ENCODE data around the gene CNTNAP2. TPM values are rescaled to one million over a fixed set of nuclear protein-coding genes. Genes with fewer than 3 reads are reported as not detected.

The CNTNAP2 gene
- polyA plus RNA-seq, 3 donors: 15.2 to 28.4 (median 19.5) TPM

DNA sequence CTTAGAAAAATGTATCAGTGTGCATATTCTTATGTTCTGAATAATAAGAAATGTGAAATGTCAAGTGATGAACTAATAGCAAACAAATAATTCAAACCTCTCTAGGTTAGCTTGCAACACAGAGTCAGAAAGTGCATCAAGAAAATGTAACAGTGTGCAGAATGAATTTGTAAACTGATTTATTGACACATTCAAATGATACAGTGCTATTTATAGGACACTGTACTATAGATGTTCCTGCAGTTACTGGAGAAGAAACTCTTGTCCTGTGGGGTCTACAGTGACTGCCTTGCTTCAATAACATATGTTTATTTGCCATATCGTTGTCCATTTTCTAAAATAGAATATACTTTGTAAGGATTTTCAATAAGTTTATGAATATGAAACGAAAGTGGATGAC, 639.0 kb downstream of the CNTNAP2 start:
- DNase-seq: no peak

DNA sequence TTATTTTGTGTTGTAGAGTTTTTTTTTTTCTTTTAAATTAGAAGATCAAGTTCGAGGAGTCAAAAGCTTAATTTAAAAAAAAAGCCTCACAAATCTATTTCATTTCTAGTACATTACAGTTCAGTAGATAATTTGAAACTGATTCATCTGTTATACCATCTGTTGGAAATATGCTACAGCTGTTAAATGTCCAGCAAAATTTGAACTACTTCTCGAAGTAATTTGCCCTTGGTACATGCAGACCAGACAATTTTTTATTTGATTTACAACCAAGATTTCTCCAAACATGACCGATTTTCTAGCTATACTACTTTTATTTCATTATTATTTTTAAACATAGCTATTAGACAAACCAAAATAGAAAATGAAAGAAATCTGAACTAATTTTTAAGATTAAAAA, 647.9 kb downstream of the CNTNAP2 start:
- DNase-seq: no peak

DNA sequence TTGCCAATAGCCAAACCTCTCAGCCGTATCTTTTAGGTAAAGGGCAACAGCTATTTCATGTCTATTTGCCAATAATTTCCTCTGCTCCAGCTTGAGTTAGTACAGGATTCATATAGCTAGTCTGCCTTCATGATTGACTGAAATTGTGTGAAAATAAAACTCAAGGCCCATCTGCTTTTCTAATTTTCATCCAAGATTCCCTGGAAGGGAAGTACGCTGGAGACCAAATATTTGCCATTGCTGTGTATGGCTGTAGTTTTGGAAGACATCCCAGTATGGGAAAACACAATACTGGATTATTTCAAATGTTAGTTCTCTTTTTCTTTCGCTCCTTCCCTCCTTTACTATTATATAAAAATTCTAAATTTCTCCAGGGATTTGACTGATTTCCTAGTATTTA, 652.4 kb downstream of the CNTNAP2 start:
- DNase-seq: no peak

DNA sequence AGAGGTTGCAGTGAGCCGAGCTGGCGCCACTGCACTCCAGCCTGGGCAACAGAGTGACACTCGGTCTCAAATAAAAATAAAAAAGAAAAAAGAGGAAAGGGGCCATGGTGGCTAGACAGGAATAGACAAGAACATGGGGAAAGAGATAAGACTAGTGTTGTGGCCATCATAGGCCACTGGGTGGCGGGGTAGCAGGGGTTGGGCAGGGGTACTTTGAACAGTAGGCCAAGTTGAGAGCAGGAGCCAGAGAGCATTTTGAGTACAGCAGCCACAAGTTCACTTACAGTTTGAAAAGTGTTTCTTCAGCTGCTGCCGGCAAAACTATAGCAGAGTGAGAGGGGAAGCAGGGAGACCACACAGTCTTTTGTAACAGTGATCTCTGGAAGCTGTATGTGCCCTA, 656.0 kb downstream of the CNTNAP2 start:
- DNase-seq: peak; percentile 3

DNA sequence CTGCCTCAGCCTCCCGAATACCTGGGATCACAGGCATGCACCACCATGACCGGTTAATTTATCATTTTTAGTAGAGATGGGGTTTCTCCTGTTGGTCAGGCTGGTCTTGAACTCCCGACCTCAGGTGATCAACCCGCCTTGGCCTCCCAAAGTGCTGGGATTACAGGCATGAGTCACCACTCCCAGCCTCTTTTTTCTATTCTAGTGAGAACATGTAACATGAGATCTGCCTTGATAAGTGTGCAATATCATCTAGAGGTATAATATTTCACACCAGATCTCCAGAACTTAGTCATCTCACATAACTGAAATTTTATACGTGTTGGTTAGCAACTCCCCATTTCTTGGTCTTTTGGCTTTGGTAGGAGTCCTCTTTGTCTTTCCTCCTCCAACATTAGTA, 656.9 kb downstream of the CNTNAP2 start:
- no peak for DNase-seq

DNA sequence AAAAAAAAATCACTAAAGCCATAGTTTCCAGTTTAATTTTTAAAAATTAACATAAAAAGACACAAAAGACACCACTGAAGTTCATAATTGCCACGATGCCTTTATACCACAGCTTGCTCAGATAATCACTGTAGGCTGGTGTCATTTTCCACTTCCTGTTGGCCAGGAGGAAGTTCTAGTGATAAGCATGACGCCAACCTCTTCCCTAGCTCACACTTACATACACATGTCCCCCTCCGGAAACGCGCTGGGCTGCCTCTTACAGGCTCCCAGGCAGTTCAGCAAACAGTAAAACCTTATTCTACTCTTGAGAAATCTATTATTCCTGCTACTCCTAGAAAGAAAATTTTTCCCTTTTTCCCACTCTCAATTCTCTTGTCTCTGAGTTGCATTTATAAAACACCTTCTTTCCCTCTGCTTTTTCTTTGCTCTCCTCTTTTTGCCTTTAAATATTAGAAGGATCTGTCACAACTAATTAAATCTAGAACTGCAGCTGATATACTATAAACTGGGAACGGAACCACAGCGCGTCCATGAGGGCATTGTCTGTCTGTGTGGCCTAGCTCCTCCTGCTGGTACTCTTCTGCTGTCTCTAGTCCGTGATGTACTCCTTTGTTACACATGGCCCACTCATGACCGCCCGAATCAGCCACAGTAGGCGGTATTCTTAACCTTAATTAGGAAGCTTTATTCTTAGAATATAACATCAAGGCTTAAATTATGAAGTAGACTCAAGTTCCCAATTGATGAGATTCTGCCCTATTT, 664.9 kb downstream of the CNTNAP2 start:
- DNase-seq: no peak

DNA sequence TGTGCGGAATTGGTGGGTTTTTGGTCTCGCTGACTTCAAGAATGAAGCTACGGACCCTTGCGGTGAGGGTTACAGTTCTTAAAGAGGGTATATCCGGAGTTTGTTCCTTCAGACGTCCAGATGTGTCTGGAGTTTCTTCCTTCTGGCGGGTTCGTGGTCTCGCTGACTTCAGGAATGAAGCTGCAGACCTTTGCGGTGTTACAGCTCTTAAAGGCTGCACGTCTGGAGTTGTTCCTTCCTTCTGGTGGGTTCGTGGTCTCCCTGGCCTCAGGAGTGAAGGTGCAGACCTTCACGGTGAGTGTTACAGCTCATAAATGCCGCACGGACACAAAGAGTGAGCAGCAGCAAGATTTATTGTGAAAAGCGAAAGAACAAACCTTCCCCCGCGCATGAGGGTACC, 670.7 kb downstream of the CNTNAP2 start:
- no peak for DNase-seq

DNA sequence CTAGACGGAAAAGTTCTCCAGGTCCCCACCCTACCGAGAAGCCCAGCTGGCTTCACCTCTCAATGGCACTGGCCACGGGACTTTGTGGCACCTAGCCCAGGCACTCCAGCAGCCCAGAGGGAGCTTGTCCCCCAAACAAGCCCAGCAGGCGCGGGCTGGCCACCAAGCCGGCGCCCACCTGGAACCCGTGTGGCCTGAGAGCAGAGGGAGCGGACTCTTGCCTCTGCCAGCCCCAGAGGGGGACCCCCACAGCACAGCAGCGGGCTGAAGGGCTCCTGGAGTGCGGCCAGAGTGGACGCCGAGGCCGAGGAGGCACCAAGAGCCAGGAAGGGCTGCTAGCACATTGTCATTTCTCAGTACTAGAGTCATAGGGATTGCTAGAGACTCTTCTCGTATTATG, 671.4 kb downstream of the CNTNAP2 start:
- no peak for DNase-seq

DNA sequence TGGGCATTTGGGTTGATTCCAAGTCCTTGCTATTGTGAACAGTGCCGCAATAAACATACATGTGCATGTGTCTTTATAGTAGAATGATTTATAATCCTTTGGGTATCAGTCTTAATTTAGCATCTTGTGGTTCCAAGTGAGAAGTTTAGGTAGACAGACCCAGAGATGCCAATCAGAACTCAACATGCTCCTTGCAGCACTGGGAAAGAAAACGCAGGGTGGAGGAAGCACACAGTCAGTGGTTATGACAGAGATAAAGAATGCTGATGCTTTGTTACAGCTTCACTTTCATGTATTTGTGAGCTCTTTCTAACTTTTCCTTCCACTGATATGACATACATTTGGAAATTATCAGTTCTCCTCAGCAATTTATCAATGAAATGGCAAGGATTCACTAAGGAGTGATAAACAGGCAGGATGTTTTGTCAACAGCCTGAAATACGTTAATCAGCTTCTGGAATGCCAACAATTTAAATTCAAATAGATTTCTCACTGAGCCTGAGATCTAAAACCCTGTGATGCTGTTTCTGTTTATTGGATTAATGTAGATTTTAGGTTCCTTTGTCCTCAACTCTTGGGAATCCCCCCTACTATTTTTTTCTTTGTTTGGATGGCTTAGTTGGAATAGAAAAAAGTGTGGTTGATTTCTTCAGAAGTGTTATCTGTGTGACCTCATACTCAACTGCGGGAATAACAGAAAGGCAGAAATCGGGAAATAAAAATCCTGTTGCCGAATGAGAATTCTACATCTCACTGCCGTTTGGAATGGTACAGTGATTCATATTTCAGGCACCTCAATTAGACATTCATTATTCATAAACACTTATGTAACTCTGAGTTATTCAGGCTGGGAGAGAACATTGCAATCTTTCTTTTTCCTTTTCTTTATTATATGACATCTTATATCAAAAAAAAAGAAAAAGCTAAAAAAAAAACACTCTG, 675.0 kb downstream of the CNTNAP2 start:
- no peak for DNase-seq

DNA sequence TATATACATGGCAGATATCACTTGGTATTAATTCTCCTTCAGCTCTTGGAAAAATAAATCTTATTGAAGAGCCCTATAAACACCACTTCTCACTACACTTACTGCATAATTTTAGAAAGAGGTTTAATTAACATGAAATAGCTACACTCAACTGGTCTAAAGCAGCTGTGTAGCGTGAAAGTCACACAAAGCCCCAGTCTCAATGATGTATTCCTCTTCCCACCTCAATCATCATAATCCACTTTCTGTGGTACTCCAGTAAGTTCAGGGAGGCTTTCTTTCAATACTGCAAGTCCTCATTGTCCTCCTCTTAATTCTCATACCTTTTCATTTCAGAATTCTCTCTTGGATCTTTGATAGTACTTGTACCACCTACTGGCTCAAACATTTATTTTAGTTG, 688.0 kb downstream of the CNTNAP2 start:
- no peak for DNase-seq

DNA sequence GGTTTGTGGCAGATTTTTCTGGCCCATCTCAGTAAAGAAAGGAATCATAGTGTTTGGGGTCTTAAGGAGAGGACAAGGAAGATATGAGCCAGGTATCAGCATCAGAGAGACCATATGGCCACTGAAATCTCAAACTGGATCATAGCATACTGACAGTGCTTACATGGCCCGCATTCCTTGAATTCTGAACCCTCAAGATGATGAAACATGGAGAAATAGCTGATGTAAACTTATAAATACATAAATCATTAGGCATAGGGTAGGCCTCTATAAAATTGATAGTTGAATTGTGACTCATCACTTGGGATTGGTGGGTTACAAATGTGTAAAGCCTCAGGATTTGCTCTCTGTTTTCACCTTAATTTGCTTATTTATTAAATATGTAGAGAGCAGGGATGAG, 688.5 kb downstream of the CNTNAP2 start:
- no peak for DNase-seq

DNA sequence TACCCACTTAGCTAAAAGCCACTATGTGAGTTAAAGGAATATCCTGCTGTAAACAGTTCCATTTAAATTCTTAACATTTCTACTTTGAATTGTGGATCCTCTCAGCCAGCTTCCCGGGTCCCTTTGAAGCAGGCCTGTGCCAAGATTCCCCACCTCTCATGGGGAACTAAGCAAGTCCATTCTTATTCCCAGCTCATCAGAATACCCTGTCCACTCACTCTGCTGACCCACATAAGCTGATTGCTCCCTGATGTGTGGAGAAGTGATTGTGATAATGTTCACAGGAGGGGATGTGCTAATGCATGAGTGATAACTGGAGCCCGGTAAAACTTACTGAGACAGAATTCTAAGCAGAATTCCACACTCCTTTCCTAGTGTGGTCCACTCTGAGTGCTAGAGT, 709.7 kb downstream of the CNTNAP2 start:
- DNase-seq: no peak

DNA sequence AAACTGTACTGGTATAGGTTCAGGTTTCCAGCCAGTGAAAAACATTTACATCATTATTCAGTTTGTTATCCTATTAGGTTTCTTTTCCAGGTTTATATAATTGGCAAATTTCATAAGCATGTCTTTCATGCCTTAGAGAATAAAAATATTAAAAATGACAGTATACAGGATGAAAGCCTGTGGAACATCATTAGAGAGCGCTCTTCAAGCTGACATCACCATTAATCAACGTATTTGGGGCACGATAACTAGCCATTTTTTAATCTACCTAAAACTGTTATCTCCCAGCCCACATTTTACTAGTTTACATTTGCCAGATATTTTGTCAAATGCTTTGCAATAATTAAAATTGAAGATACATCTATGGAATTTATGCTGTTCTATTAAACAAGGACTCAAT, 714.1 kb downstream of the CNTNAP2 start:
- no peak for DNase-seq

DNA sequence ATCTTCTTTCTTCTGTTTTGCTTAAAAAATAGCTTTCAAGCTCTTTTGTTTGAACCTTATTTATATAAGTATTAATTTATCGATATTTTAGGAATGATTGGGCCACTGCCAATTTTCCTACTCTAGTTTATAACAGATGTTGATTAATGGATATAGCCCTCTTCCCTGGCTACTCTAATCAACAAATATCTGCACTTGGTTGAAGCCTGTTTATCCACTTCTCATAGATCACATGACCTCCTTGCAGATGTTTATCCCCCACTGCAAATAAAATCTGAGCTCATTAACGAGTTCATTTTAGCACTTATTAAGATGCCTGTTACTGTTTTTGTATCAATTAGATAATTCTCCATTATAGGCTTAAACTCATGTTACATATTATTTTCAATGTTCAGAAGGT, 715.3 kb downstream of the CNTNAP2 start:
- no peak for DNase-seq

DNA sequence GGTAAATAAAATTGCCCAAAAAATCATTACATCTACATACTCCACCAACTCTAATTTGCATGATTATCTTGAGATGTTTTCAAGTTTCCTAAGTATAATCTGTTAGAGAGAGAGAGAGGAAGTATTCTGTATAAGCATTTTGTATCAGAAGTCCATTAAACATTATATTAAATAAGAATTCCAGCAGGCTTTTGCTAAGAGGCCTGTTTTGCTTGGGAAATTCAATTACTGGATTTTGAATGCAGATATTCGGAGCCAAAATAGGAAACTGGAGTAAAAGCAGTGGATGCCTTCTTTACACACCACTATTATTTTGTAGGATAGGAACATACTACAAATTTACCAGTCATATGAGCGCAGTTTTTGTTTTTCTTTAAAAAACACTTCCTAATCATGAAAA, 727.8 kb downstream of the CNTNAP2 start:
- no peak for DNase-seq

DNA sequence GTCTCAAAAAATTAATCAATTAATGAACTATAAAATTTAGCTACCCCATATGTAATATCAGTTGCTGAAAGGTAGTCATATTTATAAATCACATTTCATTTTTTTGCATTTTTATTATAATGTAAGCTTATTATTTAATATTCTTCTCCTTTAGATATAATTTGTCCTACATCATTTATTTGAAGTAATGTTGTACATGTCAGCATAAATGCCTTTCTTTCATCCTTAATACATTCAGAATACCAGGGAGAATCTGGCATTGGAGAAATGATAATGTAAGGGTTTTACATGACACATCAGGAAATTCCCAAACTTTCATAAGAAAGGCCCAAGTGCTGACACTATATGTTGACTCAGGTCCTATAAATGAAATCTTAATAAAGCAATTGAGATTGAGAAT, 742.1 kb downstream of the CNTNAP2 start:
- no peak for DNase-seq

DNA sequence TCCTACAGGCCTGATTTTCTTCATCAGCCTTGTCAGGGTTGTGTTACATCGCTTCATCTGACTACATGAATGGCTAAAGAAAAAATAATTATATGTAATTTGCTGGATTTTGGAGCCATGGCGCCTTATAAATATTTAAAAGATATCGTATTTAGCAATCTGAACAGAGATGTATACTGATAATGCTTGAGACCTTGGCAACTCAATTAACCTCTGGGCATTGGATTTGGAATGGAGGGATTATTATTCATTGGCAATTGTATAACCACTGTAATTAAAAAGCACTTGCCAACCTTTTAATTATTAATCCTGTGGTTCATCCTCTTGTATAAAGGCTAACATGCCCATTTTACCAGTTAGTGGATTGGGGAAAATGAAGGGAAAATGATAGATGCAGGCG, 745.1 kb downstream of the CNTNAP2 start:
- DNase-seq: no peak

DNA sequence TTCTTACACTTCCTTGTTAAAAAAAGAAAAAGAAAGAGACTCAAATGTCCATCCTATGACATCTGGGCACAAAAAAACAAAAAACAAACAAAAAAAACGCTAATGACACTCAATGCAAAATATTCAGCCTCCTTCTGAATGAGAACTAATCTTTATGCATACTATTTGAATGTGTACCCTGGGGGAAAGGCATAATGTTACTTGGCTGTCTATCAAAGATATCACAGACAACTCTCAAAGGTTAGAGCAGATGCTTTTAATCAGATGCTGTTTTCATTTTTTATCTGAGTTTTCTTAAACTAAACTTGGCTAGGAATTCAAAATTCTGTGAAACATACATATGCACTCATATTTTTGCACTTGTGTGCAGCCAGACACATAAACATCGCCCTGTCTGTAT, 745.8 kb downstream of the CNTNAP2 start:
- no peak for DNase-seq

DNA sequence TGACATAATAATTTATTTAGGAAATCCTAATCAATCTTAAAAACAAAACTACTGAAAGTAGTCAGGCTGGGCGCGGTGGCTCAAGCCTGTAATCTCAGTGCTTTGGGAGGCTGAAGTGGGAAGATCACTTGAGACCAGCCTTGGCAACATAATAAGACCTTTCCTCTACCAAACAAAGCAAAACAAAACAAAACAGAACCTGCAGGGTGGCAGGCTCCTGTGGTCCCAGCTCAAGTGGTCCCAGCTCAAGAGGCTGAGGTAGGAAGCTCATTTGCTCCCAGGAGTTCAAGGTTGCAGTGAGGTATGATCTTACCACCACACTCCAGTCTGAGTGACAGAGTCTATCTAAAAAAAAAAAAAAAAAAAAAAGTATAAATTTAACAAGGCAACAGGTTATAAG, 748.0 kb downstream of the CNTNAP2 start:
- no peak for DNase-seq

DNA sequence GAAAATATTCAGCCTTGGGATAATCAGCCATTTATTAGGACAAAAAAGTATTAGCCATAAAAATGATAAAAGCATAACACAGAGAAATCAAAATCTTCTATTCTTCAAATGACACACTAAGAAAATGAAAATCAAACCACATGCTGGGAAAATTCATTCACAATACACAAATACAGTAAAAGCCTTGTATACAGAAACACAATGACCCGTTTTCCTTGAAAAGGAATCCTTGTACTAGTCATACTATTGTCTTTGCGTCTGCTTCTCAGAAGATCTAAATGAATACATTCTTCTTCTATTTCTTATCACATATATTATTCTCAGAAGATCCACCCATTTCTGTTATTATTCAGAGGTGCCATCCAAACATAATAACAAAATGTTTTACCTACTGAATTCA, 749.1 kb downstream of the CNTNAP2 start:
- DNase-seq: no peak

DNA sequence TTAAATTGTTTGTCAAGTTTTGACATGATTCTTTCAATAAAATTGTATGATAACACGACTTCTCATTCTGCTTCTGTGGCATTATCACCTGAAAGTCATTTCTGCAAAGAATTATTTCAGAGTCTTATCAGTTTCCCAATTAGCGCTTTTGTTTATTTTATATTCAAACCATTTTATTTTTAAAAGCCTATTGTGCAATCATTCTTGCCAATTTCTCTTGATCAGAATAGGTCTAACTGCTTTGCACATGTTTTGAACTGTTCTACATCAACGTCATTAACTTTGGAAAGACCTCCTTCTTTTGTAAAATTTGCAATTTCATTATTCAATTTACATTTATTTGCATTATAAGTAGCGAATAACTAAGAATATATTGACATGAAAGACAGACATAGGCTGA, 758.1 kb downstream of the CNTNAP2 start:
- no peak for DNase-seq

DNA sequence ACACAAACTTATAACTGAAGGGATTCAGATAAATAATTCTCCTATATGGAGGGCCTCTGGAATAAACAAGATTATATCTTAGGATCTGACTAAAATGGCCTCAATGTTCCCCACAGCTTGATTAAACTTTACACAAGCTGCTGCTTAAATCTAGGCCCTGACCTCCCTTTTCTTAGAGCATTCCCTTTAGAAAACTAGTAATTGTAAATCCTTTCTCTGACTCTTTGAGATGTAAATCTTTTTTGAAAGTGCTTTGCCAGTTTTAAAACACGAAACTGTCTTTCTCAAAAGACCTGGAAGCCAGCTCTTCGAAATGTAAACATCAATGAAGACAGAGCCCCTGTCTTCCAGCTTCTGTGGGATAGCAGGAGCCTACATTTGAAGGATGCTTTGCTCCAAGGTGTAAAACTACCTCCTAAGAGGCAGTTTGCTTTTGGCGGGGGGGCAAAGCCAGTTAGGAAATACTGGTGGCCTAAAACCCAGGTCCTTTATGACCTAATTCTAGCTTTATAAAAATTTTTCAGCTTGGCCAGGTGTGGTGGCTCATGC, 758.7 kb downstream of the CNTNAP2 start:
- no peak for DNase-seq

DNA sequence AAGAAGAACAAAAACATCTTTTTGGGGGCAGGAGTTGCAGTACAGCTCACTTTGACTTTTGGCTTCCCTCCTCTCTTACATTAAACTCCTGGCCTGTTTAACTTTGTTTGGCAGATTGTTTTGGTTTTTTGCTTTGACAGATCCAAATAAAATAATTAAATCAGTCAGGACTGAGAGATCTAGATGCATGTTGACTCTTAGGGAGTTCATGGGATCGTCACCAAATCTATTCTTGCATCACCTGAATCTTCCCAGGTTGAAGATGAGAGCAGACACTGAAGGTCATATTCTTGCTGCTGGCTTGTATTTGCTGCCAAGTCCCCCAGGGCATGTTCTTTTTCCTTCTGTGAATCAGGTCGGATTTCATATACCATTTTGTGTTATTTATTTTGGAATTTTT, 759.4 kb downstream of the CNTNAP2 start:
- DNase-seq: no peak
